Medulla oblongata (tissue), 1 donor: Measurements from ENCODE around the gene SMARCE1.

ENCODE experiments used
- DNase-seq: peaks from one replicate; pipeline ENCODE4 v3.0.0-alpha.2; 2015; ENCODE audit errors: extremely low spot score

SMARCE1 gene

DNA sequence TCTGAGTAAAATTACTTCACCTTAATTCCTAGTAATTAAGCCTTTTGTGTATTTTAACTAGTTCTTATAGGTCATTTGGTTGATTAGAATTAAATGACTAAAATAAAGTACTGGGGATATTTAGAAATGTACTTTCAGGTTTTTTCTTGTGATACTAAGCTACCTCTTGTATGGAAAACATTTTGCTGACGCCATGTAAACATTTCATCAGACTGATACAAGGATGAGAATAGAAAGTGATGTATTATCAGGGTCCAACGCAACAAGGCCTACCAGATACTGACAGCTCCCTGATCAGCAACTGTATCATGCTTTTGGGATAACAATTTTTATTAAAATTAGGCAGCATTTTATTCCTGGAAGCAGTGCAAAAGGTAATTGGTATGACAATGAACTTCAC lies 1.7 kb downstream of the SMARCE1 start:
- no peak for DNase-seq

DNA sequence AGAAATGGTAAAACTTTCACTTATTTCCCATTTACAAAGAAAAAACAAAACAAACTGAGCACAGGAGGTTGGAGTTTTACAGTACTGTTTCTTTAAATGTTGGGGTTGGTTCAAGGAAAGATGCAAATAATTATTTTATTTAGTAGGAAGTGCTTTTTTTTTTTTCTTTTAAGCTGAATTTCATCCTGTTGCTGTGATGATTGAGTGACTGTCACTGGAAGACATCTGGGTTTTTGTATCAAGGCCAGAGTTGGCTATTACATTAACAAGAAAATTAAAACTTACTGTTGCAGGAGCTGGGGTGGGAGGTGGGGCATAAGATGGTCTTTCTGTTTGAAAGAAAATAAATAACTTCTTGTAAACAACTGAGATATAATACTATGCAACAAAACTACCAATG lies 2.3 kb downstream of the SMARCE1 start:
- no peak for DNase-seq

DNA sequence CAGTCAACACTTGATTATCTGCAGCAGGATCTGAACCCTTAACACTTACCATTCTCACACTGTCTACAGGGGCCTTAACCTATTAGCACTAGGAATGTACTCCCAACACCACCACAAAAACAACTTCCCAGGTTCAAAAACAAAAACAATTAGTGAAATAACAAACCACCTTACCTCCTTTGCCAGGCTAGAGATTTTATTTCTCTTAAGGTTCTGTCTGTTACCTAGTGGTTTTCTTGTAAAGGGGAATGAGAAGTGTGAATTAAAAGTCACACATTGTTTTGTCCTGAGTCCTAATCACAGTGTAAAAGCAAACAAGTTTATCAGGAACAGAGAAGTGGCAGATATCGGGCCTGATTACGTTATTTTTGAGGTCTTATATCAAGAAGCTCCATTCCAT lies 9.7 kb downstream of the SMARCE1 start:
- no peak for DNase-seq

DNA sequence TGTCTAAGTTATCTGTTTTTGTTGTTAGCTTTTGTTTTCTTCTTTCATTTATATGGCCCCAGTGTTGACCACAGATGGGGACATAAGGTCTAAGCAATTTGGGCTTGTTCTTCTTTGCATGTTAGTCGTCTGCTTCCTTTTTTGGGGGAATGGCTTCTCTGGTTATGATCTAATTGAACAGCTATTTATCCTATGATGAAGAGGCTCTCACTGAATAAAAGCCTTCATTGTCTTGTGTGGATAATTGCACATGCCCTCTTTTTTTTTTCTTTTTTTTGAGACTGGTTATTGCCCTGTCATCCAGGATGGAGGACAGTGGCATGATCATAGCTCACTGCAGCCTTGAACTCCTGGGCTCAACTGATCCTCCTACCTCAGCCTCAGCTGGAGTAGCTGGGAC lies 13.7 kb downstream of the SMARCE1 start:
- DNase-seq = no peak

DNA sequence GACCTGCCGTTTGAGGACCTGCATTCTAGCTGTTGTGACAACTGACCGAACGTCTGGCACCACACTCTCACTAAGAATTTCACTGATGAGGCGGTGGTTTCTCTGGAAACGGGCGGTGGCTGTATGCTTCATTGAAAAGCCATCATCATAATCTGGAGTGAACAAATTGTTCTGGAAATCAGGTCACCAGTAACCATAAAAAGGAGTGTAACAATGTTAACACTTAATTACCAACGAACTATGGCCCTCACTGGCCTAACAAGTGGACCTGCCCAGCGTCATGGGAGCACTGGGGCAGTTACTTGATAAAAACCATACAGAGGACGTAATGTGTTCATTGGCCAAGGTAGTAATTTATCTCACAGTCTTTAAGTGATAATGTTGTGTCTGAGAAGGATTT lies 15.4 kb downstream of the SMARCE1 start:
- no peak for DNase-seq

DNA sequence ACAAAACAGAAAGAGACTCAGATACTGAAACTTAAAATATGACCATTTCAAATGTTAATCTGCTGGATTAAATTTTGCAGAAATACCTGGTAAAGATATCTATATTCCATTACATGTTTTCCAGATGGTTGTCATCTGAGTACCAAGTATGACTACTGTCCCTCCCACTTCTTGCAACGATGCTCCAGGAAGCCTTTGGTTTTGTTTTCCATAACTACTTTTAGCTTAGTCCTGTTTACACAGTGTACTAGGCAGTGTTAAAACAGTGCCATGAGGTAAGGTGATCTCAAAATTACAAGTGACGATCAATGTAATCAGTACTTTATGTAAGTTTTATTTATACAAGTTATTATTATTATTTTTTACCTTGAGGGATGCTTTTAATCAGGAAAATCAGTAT lies 17.8 kb downstream of the SMARCE1 start:
- no peak for DNase-seq

DNA sequence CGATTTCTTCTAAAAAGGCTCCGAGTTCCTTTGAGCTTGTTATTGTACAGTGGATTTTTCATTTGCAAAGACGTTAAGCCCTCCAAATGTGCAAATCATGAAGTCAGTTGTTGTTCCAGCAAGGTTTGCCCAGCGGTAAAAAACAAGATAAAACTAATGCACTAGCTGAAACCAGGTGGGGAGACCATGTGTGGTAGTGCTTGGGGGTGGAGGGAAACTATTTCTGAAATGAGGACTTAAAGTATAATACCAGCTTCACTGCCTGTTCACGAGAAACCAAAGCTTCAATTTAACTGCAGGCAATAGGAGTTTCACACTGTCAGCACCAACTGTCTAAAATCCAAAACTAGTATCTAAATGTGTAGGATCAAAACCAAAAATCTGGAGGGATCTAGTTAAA lies 22.3 kb downstream of the SMARCE1 start:
- no peak for DNase-seq

DNA sequence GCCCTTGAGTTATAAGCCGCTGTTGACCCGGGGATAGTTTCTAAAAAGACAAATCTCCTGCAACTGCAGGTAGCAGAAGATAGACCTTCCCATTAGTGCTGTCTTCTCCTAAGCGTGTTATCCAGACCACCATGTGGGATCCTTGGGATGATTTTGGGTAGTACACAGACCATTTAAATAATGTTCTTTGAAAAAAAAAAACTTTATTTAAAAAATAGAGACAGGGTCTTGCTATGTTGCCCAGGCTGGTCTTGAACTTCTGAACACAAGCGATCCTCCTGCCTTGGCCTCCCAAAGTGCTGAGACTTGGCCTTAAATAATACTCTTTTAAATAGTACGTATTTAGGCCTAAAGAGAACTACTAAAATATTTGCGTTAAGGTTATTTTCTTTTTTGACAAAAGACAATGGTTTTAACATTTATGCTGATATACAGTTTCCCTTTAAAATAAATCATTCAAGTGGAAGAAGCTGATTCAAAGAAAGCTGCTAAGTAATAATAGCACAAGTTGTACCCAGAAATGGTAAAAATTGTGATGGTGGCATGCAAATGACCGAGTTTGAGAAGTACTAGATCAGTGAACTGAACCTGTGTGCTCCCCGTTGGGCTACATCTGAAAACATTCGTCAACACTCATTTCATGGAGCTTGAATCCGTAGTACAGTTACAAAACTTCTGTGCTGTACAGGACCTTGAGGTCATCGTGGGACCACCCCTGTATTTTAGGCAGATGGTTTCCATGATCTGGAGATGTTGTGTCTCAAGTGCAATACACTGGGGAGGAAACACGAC lies 24.0 kb downstream of the SMARCE1 start:
- no peak for DNase-seq

DNA sequence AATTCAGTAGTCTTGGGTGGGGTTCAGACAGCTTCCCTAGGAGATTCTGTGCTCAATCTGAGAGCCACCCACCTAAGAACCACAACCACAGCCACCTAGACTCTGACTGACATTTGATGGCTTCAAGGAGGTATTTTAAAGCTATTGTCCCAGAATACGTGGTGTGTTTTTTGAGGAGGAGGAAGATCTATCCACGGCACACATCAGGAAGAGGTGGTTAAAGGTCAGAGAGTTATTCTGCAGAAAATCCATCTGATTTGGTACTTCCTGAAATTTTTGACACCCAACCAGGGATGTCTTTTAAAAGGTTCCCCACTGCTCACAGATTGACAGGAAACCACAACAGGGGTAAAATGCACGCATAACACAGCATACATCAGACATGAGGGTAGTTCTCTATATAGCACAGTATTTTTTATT lies 25.1 kb downstream of the SMARCE1 start:
- DNase-seq = no peak

DNA sequence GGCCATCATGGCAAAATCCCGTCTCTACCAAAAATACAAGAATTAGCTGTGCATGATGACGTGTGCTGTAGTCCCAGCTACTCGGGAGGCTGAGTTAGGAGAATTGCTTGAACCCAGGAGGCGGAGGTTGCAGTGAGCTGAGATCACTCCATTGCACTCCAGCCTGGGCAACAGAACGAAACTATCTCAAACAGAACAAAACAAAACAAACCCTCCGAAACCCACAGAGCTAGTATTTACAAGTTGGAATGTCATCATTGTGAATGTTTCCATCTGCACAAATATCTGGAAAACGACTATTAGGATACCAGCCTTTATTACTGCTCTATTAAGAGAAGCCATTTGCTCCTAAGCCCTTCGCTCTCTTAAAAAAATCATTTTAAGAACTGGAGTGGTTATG lies 26.0 kb downstream of the SMARCE1 start:
- DNase-seq = no peak

DNA sequence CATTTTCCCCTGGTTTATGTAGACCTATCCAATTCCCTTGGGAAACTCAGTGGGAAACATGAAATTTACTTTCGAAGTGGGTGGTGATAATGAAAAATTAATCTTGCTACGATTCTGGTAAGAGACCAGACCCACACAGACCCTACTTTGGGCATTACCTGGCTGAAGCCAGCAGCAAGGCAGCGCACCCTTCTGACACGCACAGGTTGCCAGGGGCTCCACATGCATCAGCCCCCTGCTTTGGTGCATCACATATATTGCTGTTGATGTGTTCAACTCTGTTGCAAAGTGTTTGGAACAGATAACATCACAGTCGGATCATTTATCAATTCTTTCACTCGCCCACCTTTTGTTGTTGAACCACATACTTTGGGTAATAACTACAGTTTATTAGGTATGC lies 26.6 kb downstream of the SMARCE1 start:
- no peak for DNase-seq

DNA sequence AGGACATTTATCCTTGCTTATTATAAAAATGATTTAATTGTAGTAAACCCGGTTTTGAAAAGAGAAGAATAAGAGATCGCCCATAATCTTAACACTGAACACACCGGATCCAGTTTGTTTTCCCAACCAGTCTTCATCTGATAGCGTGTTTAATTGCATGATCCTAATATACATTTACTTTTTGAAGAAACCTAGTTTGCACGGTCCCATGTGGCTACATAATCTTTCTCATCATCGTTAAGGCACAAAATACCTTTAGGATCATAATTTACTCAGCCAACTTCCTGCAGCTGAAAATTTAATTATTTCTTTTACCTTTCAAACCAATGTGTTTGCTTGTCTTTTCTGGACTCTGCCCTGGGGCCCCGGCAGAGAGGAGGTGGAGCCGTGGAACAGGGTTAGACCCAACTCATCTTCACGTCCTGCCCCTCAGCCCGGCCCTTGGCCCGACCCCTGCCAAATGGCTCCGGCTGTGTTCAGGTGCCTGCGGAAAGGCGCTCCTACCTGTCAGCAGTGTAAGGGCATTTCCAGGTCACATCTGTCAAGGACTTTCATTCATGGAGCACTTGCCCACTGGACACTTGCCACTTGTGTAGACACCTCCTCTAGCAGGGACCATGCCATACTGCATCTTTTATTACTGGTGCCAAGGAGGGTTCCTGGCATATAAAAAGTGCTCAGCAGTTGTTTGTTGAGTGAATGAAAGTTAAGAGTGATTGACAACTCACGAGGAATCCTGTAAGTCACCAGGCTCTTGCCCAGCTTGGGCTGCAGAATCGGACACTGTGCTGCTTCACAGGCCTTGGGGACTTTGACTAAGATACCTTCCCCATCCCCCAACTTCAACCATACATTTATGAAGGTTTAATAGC lies 28.6 kb downstream of the SMARCE1 start:
- no peak for DNase-seq

DNA sequence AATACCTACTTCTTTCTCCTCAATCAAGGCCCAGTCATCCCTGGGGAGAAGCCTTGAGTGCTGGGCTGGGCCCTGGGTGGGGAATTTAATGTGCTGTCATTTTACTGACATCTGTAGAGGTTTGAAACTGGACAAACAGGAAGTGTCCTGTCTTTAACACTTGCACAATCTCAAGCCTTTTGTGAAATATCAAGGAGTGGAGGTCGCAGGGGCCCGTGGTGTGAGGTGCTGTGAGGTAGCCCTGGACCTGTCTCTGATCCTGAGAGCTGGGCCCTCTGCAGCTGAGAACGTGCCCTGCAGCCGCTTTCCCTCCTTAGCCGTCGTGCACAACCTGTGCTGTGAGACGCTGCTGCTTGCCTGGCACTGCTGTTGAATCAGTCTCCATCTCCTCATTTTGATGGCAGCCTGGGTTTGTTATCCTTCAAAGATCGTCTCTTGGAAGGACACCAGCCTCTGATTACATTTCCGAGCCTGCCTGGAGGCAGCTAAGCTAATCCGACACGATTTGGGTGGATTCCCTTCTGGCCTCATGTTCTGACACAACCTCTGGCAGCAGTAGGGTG lies 29.9 kb downstream of the SMARCE1 start:
- DNase-seq = no peak

DNA sequence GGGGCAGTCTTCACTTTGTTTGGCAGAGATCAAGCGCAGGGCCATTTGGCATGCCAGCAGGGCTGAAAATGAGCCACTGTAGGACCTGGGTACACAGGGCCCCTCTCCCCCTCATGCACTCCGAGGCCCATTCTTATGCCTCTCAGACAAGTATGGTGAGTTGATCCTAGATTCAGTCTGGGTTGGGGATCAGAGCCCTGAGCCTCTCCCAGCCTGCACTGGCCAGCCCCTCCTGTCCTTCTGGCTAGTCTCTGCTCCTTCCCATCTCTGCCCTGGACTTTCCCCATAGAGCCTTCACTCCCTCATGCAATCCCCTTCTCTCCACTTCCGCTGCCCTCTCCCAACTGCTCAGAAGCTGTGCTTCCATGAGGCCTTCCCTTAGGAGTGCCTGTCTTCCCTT lies 31.0 kb downstream of the SMARCE1 start:
- DNase-seq = no peak

DNA sequence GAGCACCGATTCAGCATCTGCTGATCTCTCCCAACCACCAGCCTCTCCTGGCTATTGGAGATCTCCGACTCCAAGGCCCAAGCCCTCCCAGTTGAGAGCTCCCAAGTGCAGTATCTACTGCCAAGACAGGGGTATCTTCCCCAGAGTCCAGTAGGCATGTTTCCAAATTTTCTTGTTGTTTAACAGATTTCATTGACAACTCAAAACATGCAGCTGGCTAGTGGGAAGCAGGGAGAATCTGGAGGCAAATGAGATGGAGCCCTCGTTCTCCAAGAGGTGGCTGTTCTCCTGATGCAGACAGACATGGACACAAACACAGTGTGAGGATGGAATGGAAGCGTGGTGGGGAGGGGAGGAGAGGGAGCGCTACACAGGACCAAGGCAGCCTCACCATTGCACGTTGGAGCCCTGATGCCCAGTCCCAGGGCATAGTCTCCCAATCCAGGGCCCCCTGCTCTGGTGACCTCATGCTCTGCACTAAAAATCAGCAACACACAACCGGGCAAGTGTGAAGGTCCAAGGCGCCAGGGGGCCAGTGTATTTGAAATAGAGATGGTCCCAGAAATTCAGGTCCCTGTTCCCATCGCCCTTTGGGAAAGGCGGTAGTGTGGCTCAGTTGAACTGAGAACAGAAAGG lies 31.7 kb downstream of the SMARCE1 start:
- no peak for DNase-seq

DNA sequence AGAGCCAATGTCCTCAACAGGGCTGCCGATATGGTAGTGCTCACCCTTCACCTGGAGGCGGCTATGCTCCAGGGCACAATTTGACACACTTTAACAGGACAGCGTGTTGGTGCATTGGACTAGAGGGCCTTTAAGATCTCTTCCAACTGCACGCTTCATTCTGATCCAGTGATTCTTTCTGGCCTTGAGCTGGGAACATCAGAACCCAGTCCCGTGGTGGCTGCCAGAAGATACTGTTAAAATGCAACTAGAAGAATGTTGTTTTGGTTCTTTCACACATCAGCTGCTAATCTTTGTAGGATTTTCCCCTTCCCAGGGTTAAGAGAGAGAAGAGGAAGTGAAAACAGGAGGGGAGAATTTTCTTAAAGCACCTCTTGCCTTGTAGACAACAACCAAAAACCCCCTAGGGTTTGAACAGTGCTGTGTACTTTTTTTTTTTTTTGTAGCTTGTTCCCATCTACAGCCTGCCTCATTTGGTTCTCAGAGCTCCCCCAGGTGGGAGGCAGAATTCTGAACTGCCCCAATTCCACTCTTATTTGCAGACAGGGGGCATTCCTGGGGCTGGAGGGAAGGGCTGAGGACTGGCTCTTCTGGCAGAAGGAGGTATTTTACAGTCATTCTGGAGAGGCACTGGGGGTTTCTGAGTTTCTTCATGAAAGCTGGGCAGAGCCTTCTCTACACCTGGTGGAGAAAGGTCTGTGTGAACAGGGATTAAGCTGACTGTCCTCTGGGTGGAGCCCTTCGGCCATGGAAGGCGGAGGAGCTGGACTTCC lies 32.4 kb downstream of the SMARCE1 start:
- DNase-seq = peak; percentile 7

DNA sequence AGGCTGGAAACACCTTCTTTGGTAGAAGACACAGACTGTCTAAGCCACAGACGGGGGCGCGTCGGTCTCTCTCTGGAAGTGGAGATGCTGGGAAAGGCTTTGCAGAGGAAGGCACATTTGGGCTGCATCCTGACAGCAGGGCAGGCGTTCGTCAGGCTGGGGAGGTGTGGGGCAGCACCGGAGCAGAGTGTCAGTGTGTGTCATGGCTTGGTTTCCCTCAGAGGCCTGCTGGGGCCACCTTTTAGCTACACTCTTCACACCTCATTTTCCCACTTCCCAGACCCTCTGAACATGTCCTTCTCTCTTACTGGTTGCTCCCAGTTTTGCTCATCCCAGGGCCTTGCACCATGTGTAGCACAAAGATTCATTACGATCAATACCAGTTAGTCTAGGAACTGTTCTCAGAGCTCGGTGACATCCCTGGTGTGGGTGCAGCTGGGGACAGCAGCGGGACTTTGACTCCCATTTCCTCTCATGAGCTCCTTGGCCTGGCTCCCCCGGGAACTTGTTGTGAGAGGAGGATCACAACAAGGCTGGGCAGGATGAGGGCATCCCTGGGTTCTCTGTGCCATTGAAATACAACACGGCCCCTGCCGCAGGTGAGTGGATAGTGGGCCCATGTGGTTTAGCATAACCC lies 33.1 kb downstream of the SMARCE1 start:
- no peak for DNase-seq

DNA sequence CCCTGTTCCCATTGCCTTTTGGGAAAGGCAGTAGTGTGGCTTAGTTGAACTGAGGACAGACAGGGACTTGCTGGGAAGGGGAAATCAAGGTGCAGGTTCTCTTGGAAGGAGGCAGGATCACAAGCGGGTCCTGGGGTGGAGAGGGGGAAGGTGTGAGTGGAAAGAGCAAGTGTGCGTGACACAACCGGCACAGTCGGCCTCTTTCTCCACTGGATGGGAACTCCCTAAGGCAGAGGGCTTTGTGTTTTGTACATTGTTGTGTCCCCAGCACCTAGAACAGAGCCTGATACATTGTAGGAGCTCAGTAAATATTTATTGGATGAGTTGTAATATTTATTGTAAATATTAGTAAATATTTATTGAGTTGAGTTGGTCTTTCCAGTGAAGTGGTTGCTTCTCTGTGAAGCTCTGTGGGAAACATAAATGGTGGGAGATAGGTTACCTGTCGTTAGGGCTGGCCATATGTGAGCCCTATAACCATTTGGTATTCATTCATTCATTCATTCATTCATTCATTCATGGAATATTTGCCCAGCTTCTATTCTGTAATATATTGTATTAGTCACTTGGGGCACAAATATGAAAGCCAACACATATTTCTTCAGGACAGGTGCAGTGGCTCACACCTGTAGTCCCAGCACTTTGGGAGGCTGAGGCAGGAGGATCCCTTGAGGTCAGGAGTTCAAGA lies 34.0 kb downstream of the SMARCE1 start:
- no peak for DNase-seq

DNA sequence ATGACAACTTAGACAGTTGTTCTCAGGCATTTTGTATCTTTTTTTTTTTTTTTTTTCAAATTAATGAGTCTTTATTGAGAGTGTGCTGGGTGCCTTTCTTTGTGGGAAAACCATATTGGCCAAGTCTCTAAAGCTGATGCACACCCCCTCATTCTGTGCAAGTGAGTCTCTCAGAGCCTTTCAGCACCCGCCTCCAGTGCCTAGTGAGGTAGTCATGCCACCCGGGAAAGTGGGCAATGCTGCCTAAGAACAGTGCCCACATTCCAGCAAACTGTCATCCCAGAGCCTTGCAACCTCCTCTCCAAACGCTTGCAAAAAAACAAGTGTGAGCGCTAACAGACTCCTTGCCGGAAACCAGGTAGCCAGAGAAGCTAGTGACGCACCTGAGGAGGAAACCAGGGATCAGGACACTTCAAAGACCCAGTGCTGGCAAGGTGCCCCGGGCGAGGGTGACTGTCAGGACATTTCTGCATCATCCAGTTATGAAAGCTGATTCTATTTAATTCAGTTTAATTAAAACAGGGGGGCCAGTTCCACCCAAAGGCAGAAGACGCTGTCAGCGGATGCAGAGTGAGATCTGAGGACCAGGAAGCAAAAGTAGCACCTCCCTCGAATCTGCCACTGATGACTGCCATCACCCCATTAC lies 34.9 kb downstream of the SMARCE1 start:
- DNase-seq = no peak
